LoVo (cell line): ENCODE measurements around the gene SLC39A11.
A peak's percentile ranks its signal among the peaks of the same experiment; 100 is the strongest.
"Not testable (repeated sequence)": the region's sequence is repeated elsewhere in the genome, so short reads cannot be mapped to it uniquely, and the experiment has no call there.

ENCODE experiments used
- DNase-seq: peaks from one replicate; pipeline ENCODE4 v3.0.0-alpha.2; 2016; ENCODE audit warnings: low spot score

SLC39A11 gene

GRCh38 chr17:73092523-73093135 lies at the start of gene SLC39A11:
Gene SLC39A11 (minus strand): TSS chr17:73092688. CDS start chr17:73088764, 3,924 bp downstream.
- DNase-seq: peak; percentile 91

GRCh38 chr17:73141411-73141810 lies 48.9 kb upstream of the SLC39A11 start:
- no peak for DNase-seq

- DNase-seq: no peak
Observed at GRCh38 chr17:73140566-73140965, 48.1 kb upstream of the SLC39A11 start.

GRCh38 chr17:73139296-73139695 lies 46.8 kb upstream of the SLC39A11 start:
- DNase-seq: no peak

GRCh38 chr17:73138541-73139138 lies 46.2 kb upstream of the SLC39A11 start:
- DNase-seq: no peak

- no peak for DNase-seq
Observed at GRCh38 chr17:73137376-73137775, 44.9 kb upstream of the SLC39A11 start.

- DNase-seq: no peak
Observed at GRCh38 chr17:73135766-73136165, 43.3 kb upstream of the SLC39A11 start.

- DNase-seq: no peak
Observed at GRCh38 chr17:73133911-73134649, 41.6 kb upstream of the SLC39A11 start.

GRCh38 chr17:73132085-73132492 lies 39.6 kb upstream of the SLC39A11 start:
- no peak for DNase-seq

- DNase-seq: not testable (repeated sequence)
Observed at GRCh38 chr17:73131439-73131838, 39.0 kb upstream of the SLC39A11 start.

- DNase-seq: no peak
Observed at GRCh38 chr17:73130977-73131376, 38.5 kb upstream of the SLC39A11 start.

- no peak for DNase-seq
Observed at GRCh38 chr17:73128496-73128895, 36.0 kb upstream of the SLC39A11 start.

GRCh38 chr17:73126716-73127473 lies 34.4 kb upstream of the SLC39A11 start:
- no peak for DNase-seq

- DNase-seq: no peak
Observed at GRCh38 chr17:73123606-73124320, 31.3 kb upstream of the SLC39A11 start.

GRCh38 chr17:73122953-73123605 lies 30.6 kb upstream of the SLC39A11 start:
- no peak for DNase-seq

GRCh38 chr17:73121506-73121905 lies 29.0 kb upstream of the SLC39A11 start:
- DNase-seq: no peak

- no peak for DNase-seq
Observed at GRCh38 chr17:73119631-73120030, 27.1 kb upstream of the SLC39A11 start.

GRCh38 chr17:73118951-73119391 lies 26.5 kb upstream of the SLC39A11 start:
- no peak for DNase-seq

- DNase-seq: no peak
Observed at GRCh38 chr17:73118139-73118538, 25.7 kb upstream of the SLC39A11 start.

- no peak for DNase-seq
Observed at GRCh38 chr17:73112246-73112645, 19.8 kb upstream of the SLC39A11 start.

- DNase-seq: no peak
Observed at GRCh38 chr17:73111386-73111785, 18.9 kb upstream of the SLC39A11 start.
